ENCODE data around the gene CLEC6A. TPM values are rescaled to one million over a fixed set of nuclear protein-coding genes. Genes with fewer than 3 reads are reported as not detected.
"Not testable (repeated sequence)": the region's sequence is repeated elsewhere in the genome, so short reads cannot be mapped to it uniquely, and the experiment has no call there.

Gene CLEC6A
- not detected for total RNA-seq

GRCh38 chr12:8455727-8456360, at the start of gene CLEC6A:
CLEC6A (plus strand) TSS chr12:8455962; CDS start chr12:8456112, 150 bp downstream.
- no peak for DNase-seq (ENCODE audit: low read depth in 2 of 3, low spot score in 2 of 3)

- not testable (repeated sequence) for DNase-seq (ENCODE audit: low read depth in 2 of 3, low spot score in 2 of 3)
Measured at GRCh38 chr12:8419576-8419975, 36.2 kb upstream of the CLEC6A start.

GRCh38 chr12:8420506-8420905, 35.3 kb upstream of the CLEC6A start:
- DNase-seq (ENCODE audit: low read depth in 2 of 3, low spot score in 2 of 3): no peak

GRCh38 chr12:8444536-8445278, 11.1 kb upstream of the CLEC6A start:
- DNase-seq (ENCODE audit: low read depth in 2 of 3, low spot score in 2 of 3): not testable (repeated sequence)

GRCh38 chr12:8445731-8446130, 10.0 kb upstream of the CLEC6A start:
- no peak for DNase-seq (ENCODE audit: low read depth in 2 of 3, low spot score in 2 of 3)

GRCh38 chr12:8446642-8447547, 8.9 kb upstream of the CLEC6A start:
- DNase-seq (ENCODE audit: low read depth in 2 of 3, low spot score in 2 of 3): no peak

GRCh38 chr12:8449355-8449859, 6.4 kb upstream of the CLEC6A start:
- no peak for DNase-seq (ENCODE audit: low read depth in 2 of 3, low spot score in 2 of 3)

- no peak for DNase-seq (ENCODE audit: low read depth in 2 of 3, low spot score in 2 of 3)
Measured at GRCh38 chr12:8452036-8452435, 3.7 kb upstream of the CLEC6A start.

GRCh38 chr12:8453021-8453513, 2.7 kb upstream of the CLEC6A start:
- no peak for DNase-seq (ENCODE audit: low read depth in 2 of 3, low spot score in 2 of 3)

GRCh38 chr12:8453796-8454195, 2.0 kb upstream of the CLEC6A start:
- DNase-seq (ENCODE audit: low read depth in 2 of 3, low spot score in 2 of 3): no peak

GRCh38 chr12:8455271-8455670, 491 bp upstream of the CLEC6A start:
- no peak for DNase-seq (ENCODE audit: low read depth in 2 of 3, low spot score in 2 of 3)

GRCh38 chr12:8461426-8461825, 5.7 kb downstream of the CLEC6A start:
- DNase-seq (ENCODE audit: low read depth in 2 of 3, low spot score in 2 of 3): no peak

- no peak for DNase-seq (ENCODE audit: low read depth in 2 of 3, low spot score in 2 of 3)
Measured at GRCh38 chr12:8465301-8465996, 9.7 kb downstream of the CLEC6A start.

GRCh38 chr12:8466241-8466640, 10.5 kb downstream of the CLEC6A start:
- DNase-seq (ENCODE audit: low read depth in 2 of 3, low spot score in 2 of 3): no peak

- DNase-seq (ENCODE audit: low read depth in 2 of 3, low spot score in 2 of 3): no peak
Measured at GRCh38 chr12:8471090-8471489, 15.3 kb downstream of the CLEC6A start.

- DNase-seq (ENCODE audit: low read depth in 2 of 3, low spot score in 2 of 3): no peak
Measured at GRCh38 chr12:8475508-8476203, 19.9 kb downstream of the CLEC6A start.

GRCh38 chr12:8482571-8483061, 26.9 kb downstream of the CLEC6A start:
- no peak for DNase-seq (ENCODE audit: low read depth in 2 of 3, low spot score in 2 of 3)

- DNase-seq (ENCODE audit: low read depth in 2 of 3, low spot score in 2 of 3): no peak
Measured at GRCh38 chr12:8483079-8483478, 27.3 kb downstream of the CLEC6A start.

All from hematopoietic multipotent progenitor cell (in vitro differentiated cells).